Hypothalamus (tissue), 51 donors: ENCODE data around the gene ABCA2.

Source experiments
- DNase-seq, 51 donors: peaks; one replicate each; lab custom pipeline; 2025; lab: John Stamatoyannopoulos, UW

Gene ABCA2

GRCh38 chr9:137027369-137028262 is at the start of gene ABCA2:
ABCA2 (minus strand) TSS chr9:137028237; CDS start chr9:137028140, 97 bp downstream.
- DNase-seq, result peak in 7 of 51 donors; percentile 39 to 70 (median 54)

GRCh38 chr9:137077010-137077747 is 49.1 kb upstream of the ABCA2 start, which contains the start of gene UAP1L1:
UAP1L1 (plus strand) TSS chr9:137077517; CDS start chr9:137077533, 16 bp downstream.
- DNase-seq, result peak in 48 of 51 donors; percentile 23 to 91 (median 73)

GRCh38 chr9:137076636-137077009 is 48.6 kb upstream of the ABCA2 start:
- DNase-seq, result peak in 1 of 51 donors; percentile 60

GRCh38 chr9:137075275-137075775 is 47.3 kb upstream of the ABCA2 start:
- DNase-seq, result no peak

GRCh38 chr9:137074657-137075274 is 46.7 kb upstream of the ABCA2 start:
- no peak for DNase-seq

- no peak for DNase-seq
Measured at GRCh38 chr9:137073992-137074399, 46.0 kb upstream of the ABCA2 start.

- no peak for DNase-seq
Measured at GRCh38 chr9:137071282-137071681, 43.2 kb upstream of the ABCA2 start.

- peak in 47 of 51 donors; percentile 28 to 92 (median 75) for DNase-seq
Measured at GRCh38 chr9:137070906-137071275, 42.9 kb upstream of the ABCA2 start.

GRCh38 chr9:137070201-137070905 is 42.3 kb upstream of the ABCA2 start, which contains the start of gene SAPCD2:
SAPCD2 (minus strand) TSS chr9:137070557; CDS start chr9:137070460, 97 bp downstream.
- DNase-seq, result peak; percentile 38 to 90 (median 75)

- DNase-seq, result no peak
Measured at GRCh38 chr9:137069508-137070091, 41.6 kb upstream of the ABCA2 start.

GRCh38 chr9:137068539-137069507 is 40.8 kb upstream of the ABCA2 start:
- no peak for DNase-seq

- peak in 44 of 51 donors; percentile 11 to 83 (median 60) for DNase-seq
Measured at GRCh38 chr9:137067860-137068538, 40.0 kb upstream of the ABCA2 start.

- no peak for DNase-seq
Measured at GRCh38 chr9:137066096-137066861, 38.2 kb upstream of the ABCA2 start.

GRCh38 chr9:137065336-137065967 is 37.4 kb upstream of the ABCA2 start:
- no peak for DNase-seq

- DNase-seq, result no peak
Measured at GRCh38 chr9:137064880-137065164, 36.8 kb upstream of the ABCA2 start.

GRCh38 chr9:137064027-137064879 is 36.2 kb upstream of the ABCA2 start:
- DNase-seq, result peak in 43 of 51 donors; percentile 14 to 81 (median 49)
